Activated CD4-positive, alpha-beta memory T cell treated with anti-CD3 and anti-CD28 coated beads, Interleukin-2, amount 10 ng/mL, durations not matched to agents 7 days and 5 days (primary cell): ENCODE results near the gene SV2B. TPM values are rescaled to one million over a fixed set of nuclear protein-coding genes. Genes with fewer than 3 reads are reported as not detected.

Source experiments
- CTCF ChIA-PET: fragments of 350-600 bp; sonication (Branson Sonifier 250); formaldehyde crosslinking; loops from one replicate; lab custom pipeline; 2021; ENCODE audit warnings: antibody characterized with exemption, inconsistent platforms; lab: Charles Lee
- POLR2A ChIA-PET: fragments of 350-600 bp; sonication (Branson Sonifier 250); formaldehyde crosslinking; loops from one replicate; lab custom pipeline; 2021; ENCODE audit warnings: antibody characterized with exemption; lab: Charles Lee
- DNase-seq: peaks from one replicate; pipeline ENCODE4 v3.0.0-alpha.2; 2020
- H3K27ac Mint-ChIP-seq: one replicate; pipeline ENCODE4 v1.8.0; 2021; ENCODE audit warnings: mild to moderate bottlenecking, mixed read lengths
- H3K27me3 Mint-ChIP-seq: one replicate; pipeline ENCODE4 v1.8.0; 2021; ENCODE audit warnings: mixed read lengths
- H3K36me3 Mint-ChIP-seq: one replicate; pipeline ENCODE4 v1.8.0; 2021; ENCODE audit warnings: low read depth, mixed read lengths
- H3K4me1 Mint-ChIP-seq: one replicate; pipeline ENCODE4 v1.8.0; 2021; ENCODE audit warnings: mixed read lengths
- H3K4me3 Mint-ChIP-seq: one replicate; pipeline ENCODE4 v1.8.0; 2021; ENCODE audit warnings: mild to moderate bottlenecking, mixed read lengths
- H3K9me3 Mint-ChIP-seq: one replicate; pipeline ENCODE4 v1.8.0; 2021; ENCODE audit warnings: mixed read lengths
- total RNA-seq, 2 experiments: library from RNA; stranded (reverse); gene quantifications; one replicate each; pipeline ENCODE4 v1.2.3, GENCODE V29; 2021

Gene SV2B
- total RNA-seq, 2 experiments from 2014 or later, result 0.05 TPM; not detected in 1

- ChIA-PET POLR2A (no interaction called here), CTCF (no interaction called here)
- H3K27ac Mint-ChIP-seq, result no peak overlapping the region
Measured at GRCh38 chr15:91152896-91153581, 53.0 kb downstream of the SV2B start.

GRCh38 chr15:91153954-91154353 is 53.9 kb downstream of the SV2B start:
- POLR2A ChIA-PET, result no interaction called here
- H3K36me3 Mint-ChIP-seq, result no peaks in the 10 kb centered on the region
- no peaks in the 10 kb centered on the region for H3K9me3 Mint-ChIP-seq
- no peak for DNase-seq
- peaks cover 19% of the 10 kb centered on the region for H3K27me3 Mint-ChIP-seq
- H3K27ac Mint-ChIP-seq, result no peak overlapping the region
- CTCF ChIA-PET, result no interaction called here
- no peaks in the 10 kb centered on the region for H3K4me1 Mint-ChIP-seq
- H3K4me3 Mint-ChIP-seq, result no peak overlapping the region

More at GRCh38 chr15:91152896-91153581, 53.0 kb downstream of the SV2B start:
- H3K9me3 Mint-ChIP-seq, result no peaks in the 10 kb centered on the region
- no peaks in the 10 kb centered on the region for H3K4me1 Mint-ChIP-seq
- no peak for DNase-seq
- peaks cover 17% of the 10 kb centered on the region for H3K27me3 Mint-ChIP-seq
- H3K36me3 Mint-ChIP-seq, result no peaks in the 10 kb centered on the region
- no peak overlapping the region for H3K4me3 Mint-ChIP-seq

GRCh38 chr15:91156175-91156726 is 56.2 kb downstream of the SV2B start:
- Mint-ChIP-seq H3K27ac (no peak overlapping the region), H3K4me3 (no peak overlapping the region), H3K36me3 (no peaks in the 10 kb centered on the region), H3K4me1 (no peaks in the 10 kb centered on the region), H3K27me3 (peaks cover 19% of the 10 kb centered on the region), H3K9me3 (no peaks in the 10 kb centered on the region)
- no peak for DNase-seq
- ChIA-PET CTCF (interaction anchor here (0.5 kb wide), 1 partner anchor 79 kb away, joined by 3 read pairs; no protein-coding TSS in a partner anchor), POLR2A (no interaction called here)

- CTCF ChIA-PET, result interaction anchor here (0.7 kb wide), 1 partner anchor 110 kb away, joined by 4 read pairs; no protein-coding TSS in a partner anchor
- Mint-ChIP-seq H3K9me3 (no peaks in the 10 kb centered on the region), H3K27ac (no peak overlapping the region), H3K36me3 (no peaks in the 10 kb centered on the region), H3K4me3 (no peak overlapping the region), H3K27me3 (peaks cover 20% of the 10 kb centered on the region), H3K4me1 (no peaks in the 10 kb centered on the region)
- no peak for DNase-seq
- POLR2A ChIA-PET, result no interaction called here
Measured at GRCh38 chr15:91158415-91159394, 58.6 kb downstream of the SV2B start.

GRCh38 chr15:91165850-91166249 is 65.8 kb downstream of the SV2B start:
- ChIA-PET POLR2A (no interaction called here), CTCF (no interaction called here)
- DNase-seq, result no peak
- no peaks in the 10 kb centered on the region for H3K4me1 Mint-ChIP-seq
- H3K27ac Mint-ChIP-seq, result no peak overlapping the region
- peaks cover 11% of the 10 kb centered on the region for H3K27me3 Mint-ChIP-seq
- H3K4me3 Mint-ChIP-seq, result no peak overlapping the region
- peaks cover 10% of the 10 kb centered on the region for H3K9me3 Mint-ChIP-seq
- no peaks in the 10 kb centered on the region for H3K36me3 Mint-ChIP-seq

GRCh38 chr15:91168457-91168856 is 68.4 kb downstream of the SV2B start:
- no peaks in the 10 kb centered on the region for H3K4me1 Mint-ChIP-seq
- H3K27ac Mint-ChIP-seq, result no peak overlapping the region
- peaks cover 10% of the 10 kb centered on the region for H3K9me3 Mint-ChIP-seq
- ChIA-PET POLR2A (no interaction called here), CTCF (no interaction called here)
- H3K27me3 Mint-ChIP-seq, result peaks cover 8% of the 10 kb centered on the region
- H3K4me3 Mint-ChIP-seq, result no peak overlapping the region
- no peaks in the 10 kb centered on the region for H3K36me3 Mint-ChIP-seq
- DNase-seq, result no peak

- peaks cover 3% of the 10 kb centered on the region for H3K9me3 Mint-ChIP-seq
- H3K36me3 Mint-ChIP-seq, result no peaks in the 10 kb centered on the region
- H3K27me3 Mint-ChIP-seq, result peaks cover 5% of the 10 kb centered on the region
- H3K4me3 Mint-ChIP-seq, result no peak overlapping the region
- no peak overlapping the region for H3K27ac Mint-ChIP-seq
- no peaks in the 10 kb centered on the region for H3K4me1 Mint-ChIP-seq
- DNase-seq, result no peak
- POLR2A ChIA-PET, result no interaction called here
- CTCF ChIA-PET, result interaction anchor here (1.3 kb wide), 1 partner anchor 100 kb away, joined by 4 read pairs; no protein-coding TSS in a partner anchor
Measured at GRCh38 chr15:91171334-91171733, 71.3 kb downstream of the SV2B start.

- Mint-ChIP-seq H3K9me3 (no peaks in the 10 kb centered on the region), H3K36me3 (no peaks in the 10 kb centered on the region), H3K4me1 (no peaks in the 10 kb centered on the region), H3K27ac (no peak overlapping the region), H3K4me3 (no peak overlapping the region), H3K27me3 (peaks cover 22% of the 10 kb centered on the region)
- ChIA-PET CTCF (no interaction called here), POLR2A (no interaction called here)
- DNase-seq, result no peak
Measured at GRCh38 chr15:91182101-91182500, 82.0 kb downstream of the SV2B start.

- H3K27ac Mint-ChIP-seq, result no peak overlapping the region
- DNase-seq, result no peak
- peaks cover 21% of the 10 kb centered on the region for H3K27me3 Mint-ChIP-seq
- no peaks in the 10 kb centered on the region for H3K9me3 Mint-ChIP-seq
- CTCF ChIA-PET, result no interaction called here
- H3K4me1 Mint-ChIP-seq, result no peaks in the 10 kb centered on the region
- no peaks in the 10 kb centered on the region for H3K36me3 Mint-ChIP-seq
- POLR2A ChIA-PET, result no interaction called here
- H3K4me3 Mint-ChIP-seq, result no peak overlapping the region
Measured at GRCh38 chr15:91183596-91183995, 83.5 kb downstream of the SV2B start.

GRCh38 chr15:91184441-91184840 is 84.4 kb downstream of the SV2B start:
- peaks cover 21% of the 10 kb centered on the region for H3K27me3 Mint-ChIP-seq
- H3K36me3 Mint-ChIP-seq, result no peaks in the 10 kb centered on the region
- no peaks in the 10 kb centered on the region for H3K4me1 Mint-ChIP-seq
- no peaks in the 10 kb centered on the region for H3K9me3 Mint-ChIP-seq
- no peak overlapping the region for H3K27ac Mint-ChIP-seq
- CTCF ChIA-PET, result no interaction called here
- no peak for DNase-seq
- H3K4me3 Mint-ChIP-seq, result no peak overlapping the region
- POLR2A ChIA-PET, result no interaction called here

GRCh38 chr15:91186904-91187656 is 87.0 kb downstream of the SV2B start:
- no peaks in the 10 kb centered on the region for H3K36me3 Mint-ChIP-seq
- H3K4me3 Mint-ChIP-seq, result no peak overlapping the region
- POLR2A ChIA-PET, result no interaction called here
- H3K4me1 Mint-ChIP-seq, result no peaks in the 10 kb centered on the region
- peaks cover 23% of the 10 kb centered on the region for H3K27me3 Mint-ChIP-seq
- no peak for DNase-seq
- H3K27ac Mint-ChIP-seq, result no peak overlapping the region
- H3K9me3 Mint-ChIP-seq, result no peaks in the 10 kb centered on the region
- CTCF ChIA-PET, result no interaction called here

- DNase-seq, result no peak
- Mint-ChIP-seq H3K27me3 (peaks cover 10% of the 10 kb centered on the region), H3K4me3 (no peak overlapping the region), H3K4me1 (no peaks in the 10 kb centered on the region), H3K36me3 (no peaks in the 10 kb centered on the region), H3K9me3 (no peaks in the 10 kb centered on the region), H3K27ac (no peak overlapping the region)
- POLR2A ChIA-PET, result no interaction called here
- CTCF ChIA-PET, result no interaction called here
Measured at GRCh38 chr15:91192285-91192684, 92.2 kb downstream of the SV2B start.
